Measurements from ENCODE around the gene ZFYVE28.

The ZFYVE28 gene

DNA sequence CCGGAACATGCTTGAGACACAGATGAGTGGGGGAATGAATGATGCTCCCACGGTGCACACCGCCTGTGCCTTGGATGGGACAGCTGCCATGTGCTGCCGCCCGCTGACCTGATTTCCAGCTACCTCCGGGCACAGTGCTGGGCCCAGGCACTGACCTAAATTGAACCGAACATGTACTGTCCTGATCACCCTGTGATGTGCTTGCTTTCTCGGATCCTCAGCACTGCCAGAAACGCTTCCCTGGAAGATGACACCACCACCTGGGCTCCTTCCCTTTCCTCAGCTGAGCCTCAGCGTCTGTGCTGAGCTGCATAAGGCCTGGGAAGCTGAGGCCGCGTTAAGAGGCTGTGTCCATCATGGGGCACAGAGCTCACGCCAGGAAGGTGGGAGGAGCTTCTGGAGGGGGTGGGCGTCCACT lies 117.2 kb downstream of the ZFYVE28 start:
- DNase-seq = no peak

- no peak for DNase-seq
These were observed 117.8 kb downstream of the ZFYVE28 start for GRCh38 chr4:2300431-2301224.

DNA sequence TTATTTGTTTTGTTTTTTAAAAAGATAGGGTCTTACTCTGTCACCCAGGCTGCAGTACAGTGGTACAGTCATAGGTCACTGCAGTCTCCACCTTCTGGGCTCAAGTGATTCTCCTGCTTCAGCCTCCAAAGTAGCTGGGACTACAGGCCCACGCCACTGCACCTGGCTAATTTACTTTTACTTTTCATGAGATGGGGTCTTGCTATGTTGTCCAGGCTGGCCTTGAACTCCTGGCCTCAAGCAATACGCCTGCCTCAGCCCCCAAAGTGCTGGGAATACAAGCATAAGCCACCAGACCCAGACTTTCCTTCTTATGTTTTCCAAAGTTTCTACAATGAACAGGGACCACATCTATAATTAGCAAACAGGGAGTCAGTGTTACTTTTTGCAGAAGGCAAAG lies 118.7 kb downstream of the ZFYVE28 start:
- DNase-seq = no peak

GRCh38 chr4:2298532-2298991 lies 119.9 kb downstream of the ZFYVE28 start:
- DNase-seq = no peak

GRCh38 chr4:2297606-2298531 lies 120.6 kb downstream of the ZFYVE28 start:
- DNase-seq = no peak

- DNase-seq = no peak
These were observed 121.5 kb downstream of the ZFYVE28 start for GRCh38 chr4:2296631-2297601.

DNA sequence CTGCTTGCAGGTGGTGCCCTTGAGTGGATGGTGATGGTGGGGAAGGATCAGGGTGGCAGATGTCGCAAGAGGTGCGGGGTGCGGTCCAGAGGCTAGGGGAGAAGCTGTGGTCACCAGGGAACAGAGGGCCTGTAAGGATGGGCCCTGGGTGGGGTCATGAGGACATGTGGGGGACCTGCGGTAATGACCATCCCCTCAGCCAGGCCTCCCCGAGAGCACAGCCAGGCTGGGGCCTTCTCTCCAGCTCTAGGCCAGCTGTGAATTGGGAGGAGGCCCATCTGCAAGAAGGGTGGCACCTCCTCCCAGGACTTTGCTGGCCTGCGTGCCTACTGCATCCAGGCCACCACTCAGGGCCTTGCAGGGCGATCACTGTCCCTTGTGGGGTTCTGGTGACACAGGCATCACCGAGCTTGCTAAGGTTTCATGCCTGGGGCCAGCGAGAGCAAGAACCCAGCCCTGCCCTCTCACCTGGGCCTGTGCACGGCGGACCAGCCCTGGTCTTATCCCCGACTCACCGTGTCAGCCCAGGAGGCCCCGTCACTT lies 122.5 kb downstream of the ZFYVE28 start:
- no peak for DNase-seq

DNA sequence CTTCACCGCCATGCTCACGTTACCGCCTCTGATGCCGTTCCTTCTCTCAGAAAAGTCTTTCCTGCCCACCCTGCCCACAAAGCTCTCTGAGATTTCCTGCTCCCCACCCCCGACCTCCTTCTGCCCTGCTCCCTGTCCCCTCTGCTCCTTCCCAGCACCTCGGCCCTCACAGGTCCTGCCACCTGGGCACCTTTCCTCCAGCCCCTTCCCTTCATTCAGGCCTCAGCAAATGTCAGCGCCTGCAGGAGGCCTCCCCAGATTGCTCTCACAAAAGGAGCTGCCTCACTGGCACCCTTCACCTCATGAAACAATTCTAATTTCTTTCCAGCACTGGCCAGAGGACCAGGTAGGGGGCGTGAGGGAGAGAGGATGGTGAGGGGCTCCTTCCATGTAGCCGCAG lies 122.9 kb downstream of the ZFYVE28 start:
- DNase-seq = no peak

DNA sequence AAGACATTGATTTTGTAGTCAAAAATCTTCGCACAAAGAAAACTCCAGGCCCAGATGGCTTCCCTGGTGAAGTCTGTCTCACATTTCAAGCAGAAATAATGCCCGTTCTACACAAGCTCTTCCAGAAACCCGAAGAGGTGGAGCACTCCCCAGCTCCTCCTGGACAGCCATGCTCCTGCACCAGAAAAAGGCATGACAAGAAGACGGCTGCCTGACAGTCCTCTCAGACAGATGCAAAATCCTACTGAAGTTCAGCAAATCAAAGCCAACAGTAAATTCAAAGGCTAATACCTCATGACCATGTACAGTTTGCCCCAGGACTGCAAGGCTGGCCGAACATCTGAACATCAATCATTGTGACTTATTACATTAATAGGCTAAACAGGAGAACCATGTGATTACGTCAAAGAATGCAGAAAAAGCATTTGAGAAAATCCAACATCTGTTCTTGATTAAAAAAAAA lies 125.8 kb downstream of the ZFYVE28 start:
- no peak for DNase-seq

GRCh38 chr4:2291705-2292645 lies 126.5 kb downstream of the ZFYVE28 start:
- DNase-seq = no peak

GRCh38 chr4:2290974-2291704 lies 127.3 kb downstream of the ZFYVE28 start:
- peak; percentile 25 to 38 for DNase-seq

- no peak for DNase-seq
These were observed 128.0 kb downstream of the ZFYVE28 start for GRCh38 chr4:2290488-2290887.

DNA sequence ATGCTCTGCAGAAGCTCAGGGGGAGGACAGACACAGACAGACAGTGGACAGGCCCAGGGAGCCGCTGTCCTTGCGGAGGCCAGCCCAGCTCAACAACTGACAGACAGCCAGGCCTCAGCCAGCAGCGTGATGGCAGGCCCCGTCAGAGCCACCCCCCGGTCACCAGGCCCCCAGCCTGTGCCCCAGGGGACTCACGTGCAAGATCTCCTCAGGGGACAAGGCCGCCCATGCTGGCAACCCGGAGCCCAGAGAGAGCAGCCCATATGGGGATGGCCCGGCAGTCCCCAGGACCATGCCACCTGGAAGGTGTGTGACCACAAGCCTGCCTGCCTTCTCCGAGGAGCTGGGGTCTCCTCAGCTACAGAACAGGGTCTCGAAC lies 128.5 kb downstream of the ZFYVE28 start:
- DNase-seq = no peak

GRCh38 chr4:2289311-2289954 lies 129.0 kb downstream of the ZFYVE28 start:
- no peak for DNase-seq

GRCh38 chr4:2288051-2288541 lies 130.3 kb downstream of the ZFYVE28 start:
- no peak for DNase-seq

- DNase-seq = no peak
These were observed 130.9 kb downstream of the ZFYVE28 start for GRCh38 chr4:2287594-2287915.

- DNase-seq = no peak
These were observed 131.4 kb downstream of the ZFYVE28 start for GRCh38 chr4:2286904-2287593.

- DNase-seq = no peak
These were observed 132.6 kb downstream of the ZFYVE28 start for GRCh38 chr4:2285613-2286381.
